Spinal cord (tissue), 10 donors: ENCODE results near the gene RNLS. TPM values are rescaled to one million over a fixed set of nuclear protein-coding genes. Genes with fewer than 3 reads are reported as not detected.
A peak's percentile ranks its signal among the peaks of the same experiment; 100 is the strongest.

Experiments used
- DNase-seq, 6 donors: peaks; one replicate each; pipeline versions ENCODE4 v3.0.0 to v3.0.0-alpha.2; 2013 to 2015; ENCODE audit warnings: low spot score in 6 of 6, low read depth in 4 of 6
- H3K27ac ChIP-seq: one replicate; pipeline ENCODE4 v1.5.1; 2013; ENCODE audit warnings: low read depth, low read length, control low read depth
- H3K27me3 ChIP-seq: one replicate; pipeline ENCODE4 v1.6.1; 2013; ENCODE audit warnings: low read length; ENCODE audit not compliant: control insufficient read depth, insufficient read depth
- H3K36me3 ChIP-seq: one replicate; pipeline ENCODE4 v1.6.1; 2013; ENCODE audit warnings: low read length; ENCODE audit not compliant: control insufficient read depth, insufficient read depth
- H3K4me1 ChIP-seq: one replicate; pipeline ENCODE4 v1.6.1; 2013; ENCODE audit warnings: low read length; ENCODE audit not compliant: control insufficient read depth, insufficient read depth
- H3K4me3 ChIP-seq: one replicate; pipeline ENCODE4 v1.5.1; 2013; ENCODE audit warnings: low read depth, low read length, control low read depth
- H3K9me3 ChIP-seq: one replicate; pipeline ENCODE4 v1.6.1; 2013; ENCODE audit warnings: low read length; ENCODE audit not compliant: control insufficient read depth, insufficient read depth
- WGBS: methylation state at CpG from one replicate; pipeline ENCODE4 v1.1.5; 2013; ENCODE audit warnings: missing lambda C conversion rate; ENCODE audit not compliant: insufficient coverage; 5-methylcytosine and 5-hydroxymethylcytosine counted together
- polyA plus RNA-seq, 2 donors: library from polyadenylated mRNA; unstranded; fragments of 120-200 nt; gene quantifications; one replicate each; pipeline ENCODE4 v1.2.1, GENCODE V29; 2013; ENCODE audit not compliant: insufficient read length in 2 of 2
- total RNA-seq, 2 donors: library from RNA; depleted of rRNA in 1 of 2; stranded (reverse); fragments of 120-200 nt in 1 of 2; fragments of >200 nt in 1 of 2; gene quantifications; one replicate each; pipeline versions ENCODE4 v1.2.3 to v1.2.4, GENCODE V29; 2013 to 2014
- donor health status: healthy.

RNLS gene
- total and polyA plus RNA-seq, 4 donors, result 6.1 to 16.1 (median 7.7) TPM

- Histone ChIP-seq H3K9me3 (no peaks in the 10 kb centered on the region), H3K4me1 (no peaks in the 10 kb centered on the region), H3K4me3 (no peak overlapping the region), H3K36me3 (no peaks in the 10 kb centered on the region), H3K27me3 (no peaks in the 10 kb centered on the region), H3K27ac (no peak overlapping the region)
- no peak for DNase-seq
- WGBS, result 82% methylated on average over 2 of the region's 2 CpGs
Measured at GRCh38 chr10:88347022-88347421, 236.1 kb downstream of the RNLS start.

DNA sequence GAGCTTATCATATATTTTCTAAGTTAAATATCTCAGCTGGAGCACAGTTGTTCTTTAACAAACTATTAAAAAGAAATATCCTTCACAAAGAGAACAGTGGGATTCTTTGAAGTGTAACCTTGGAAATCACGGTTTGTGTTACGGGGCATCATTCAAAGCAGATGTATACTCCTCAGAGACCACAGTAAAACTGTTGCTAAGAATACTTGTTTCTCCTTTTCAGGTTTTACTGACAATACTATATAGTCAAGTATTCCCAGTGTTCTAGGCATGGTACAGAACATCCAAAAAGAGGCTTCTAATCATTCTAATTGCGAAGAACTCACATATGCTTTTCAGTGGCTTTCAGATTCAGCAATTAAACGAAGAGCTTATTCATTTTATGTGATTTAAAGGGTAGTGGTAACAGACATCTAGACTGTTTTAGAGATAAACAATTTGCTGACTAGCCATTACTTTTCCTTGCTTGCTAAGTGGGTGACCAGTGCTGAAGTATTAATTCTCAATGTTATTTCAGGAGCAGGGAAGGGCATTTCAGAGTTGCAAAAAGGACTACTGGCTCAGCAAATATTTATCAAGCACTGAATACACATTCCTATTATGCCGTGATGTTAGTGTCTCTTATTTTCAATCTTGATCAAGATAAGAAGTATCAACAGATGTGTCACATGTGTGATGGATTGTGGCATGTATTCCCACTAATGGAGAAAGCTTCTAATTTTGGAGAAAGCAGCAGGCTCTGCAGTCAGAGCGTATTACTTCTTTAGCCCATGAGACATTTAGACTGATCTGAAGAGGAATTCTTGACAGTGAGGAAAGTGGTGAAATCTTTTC is 236.8 kb downstream of the RNLS start:
- 83% methylated on average over 1 of the region's 6 CpGs for WGBS
- H3K27ac ChIP-seq, result no peak overlapping the region

DNA sequence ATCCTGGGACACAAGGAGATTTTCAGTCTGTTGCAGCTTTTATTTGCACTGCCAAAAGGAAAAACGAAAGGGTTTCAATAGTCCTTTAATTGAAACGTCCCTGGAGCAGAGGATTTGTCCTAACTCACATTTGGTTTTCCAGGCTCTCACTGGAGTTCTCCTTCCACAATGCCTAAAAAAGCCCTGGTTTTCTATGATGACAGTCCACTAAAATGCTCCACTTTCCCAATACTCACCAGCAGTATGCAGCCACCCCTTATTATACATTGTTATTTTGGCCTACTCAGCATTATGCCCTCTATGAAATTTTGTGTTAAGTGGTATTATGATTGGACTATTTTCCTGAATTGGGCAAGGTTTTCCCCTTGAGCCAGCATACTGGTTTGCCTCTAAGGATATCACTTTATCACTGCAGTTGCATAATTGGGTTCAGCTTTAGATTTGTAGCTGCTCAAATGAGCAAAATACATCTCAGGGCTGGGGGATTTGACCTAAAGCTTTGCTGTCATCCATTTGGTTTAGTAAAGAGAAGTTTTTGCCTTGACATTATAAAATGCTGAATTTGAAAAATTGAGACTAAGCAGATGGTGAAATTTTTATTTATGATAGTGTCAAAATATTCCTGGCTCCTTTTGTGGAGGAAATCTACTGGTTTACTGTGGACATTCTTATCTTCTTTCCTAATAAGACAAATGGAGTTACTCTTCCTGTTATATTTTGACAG is 239.2 kb downstream of the RNLS start:
- Histone ChIP-seq H3K9me3 (no peaks in the 10 kb centered on the region), H3K27me3 (no peaks in the 10 kb centered on the region), H3K36me3 (no peaks in the 10 kb centered on the region), H3K27ac (peak overlapping the region; percentile 5), H3K4me1 (no peaks in the 10 kb centered on the region), H3K4me3 (no peak overlapping the region)
- WGBS, result 33% methylated on average over 1 of the region's 2 CpGs
- DNase-seq, result peak in 1 of 6 donors; percentile 17

More for the DNA sequence above, 236.8 kb downstream of the RNLS start:
- Histone ChIP-seq H3K4me3 (no peak overlapping the region), H3K4me1 (no peaks in the 10 kb centered on the region), H3K9me3 (no peaks in the 10 kb centered on the region), H3K36me3 (no peaks in the 10 kb centered on the region), H3K27me3 (no peaks in the 10 kb centered on the region)
- peak in 2 of 6 donors; percentile 4 to 49 for DNase-seq

DNA sequence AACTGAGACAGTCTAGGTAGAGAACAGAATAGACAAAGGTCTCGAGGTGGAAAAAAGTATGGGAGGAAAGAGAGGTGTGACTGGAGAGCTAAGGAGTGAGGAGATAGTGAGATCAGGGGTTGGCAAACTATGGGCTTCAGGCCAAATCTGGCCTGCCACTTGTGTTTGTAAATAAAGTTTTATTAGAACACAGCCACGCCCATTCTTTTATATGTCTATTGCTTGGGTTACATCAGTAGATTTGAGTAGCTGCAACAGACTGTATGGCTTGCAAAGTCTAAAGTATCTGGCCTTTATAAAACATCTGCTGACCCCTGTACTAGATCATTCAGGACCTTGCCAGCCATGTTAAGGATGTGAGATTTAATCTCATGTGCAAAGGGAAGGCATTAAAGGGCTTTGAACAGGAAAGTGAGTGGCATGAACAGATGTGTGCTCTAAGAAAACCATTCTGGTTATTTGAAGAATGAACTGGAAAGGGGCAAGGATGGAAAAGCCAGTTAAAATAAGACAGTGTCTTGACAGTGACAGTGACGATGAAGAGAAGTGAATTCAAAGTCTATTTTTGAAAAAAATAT is 240.3 kb downstream of the RNLS start:
- no peak for DNase-seq
- H3K36me3 ChIP-seq, result no peaks in the 10 kb centered on the region
- H3K27ac ChIP-seq, result no peak overlapping the region
- WGBS, result 97% methylated on average over 2 of the region's 3 CpGs
- H3K4me3 ChIP-seq, result no peak overlapping the region
- no peaks in the 10 kb centered on the region for H3K4me1 ChIP-seq
- no peaks in the 10 kb centered on the region for H3K9me3 ChIP-seq
- no peaks in the 10 kb centered on the region for H3K27me3 ChIP-seq

DNA sequence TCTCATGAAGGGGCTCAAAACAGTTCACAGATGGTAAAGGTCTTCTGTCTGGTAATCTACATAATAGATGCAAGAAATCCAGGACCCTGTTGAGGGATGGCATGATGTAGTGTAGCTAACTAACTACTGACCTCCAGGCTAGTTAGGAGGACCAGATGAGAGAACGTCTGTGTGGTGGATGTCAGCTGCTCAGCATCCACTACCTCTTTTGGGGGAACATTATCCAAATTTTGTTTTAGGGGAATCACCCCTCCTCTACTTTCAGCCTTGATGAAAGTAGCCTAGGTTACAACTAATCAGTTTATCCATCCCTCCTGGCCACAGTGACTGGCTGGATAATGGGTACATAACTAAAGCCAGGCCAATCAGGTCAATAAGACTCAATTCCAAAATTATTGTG is 246.0 kb downstream of the RNLS start:
- no peaks in the 10 kb centered on the region for H3K9me3 ChIP-seq

DNA sequence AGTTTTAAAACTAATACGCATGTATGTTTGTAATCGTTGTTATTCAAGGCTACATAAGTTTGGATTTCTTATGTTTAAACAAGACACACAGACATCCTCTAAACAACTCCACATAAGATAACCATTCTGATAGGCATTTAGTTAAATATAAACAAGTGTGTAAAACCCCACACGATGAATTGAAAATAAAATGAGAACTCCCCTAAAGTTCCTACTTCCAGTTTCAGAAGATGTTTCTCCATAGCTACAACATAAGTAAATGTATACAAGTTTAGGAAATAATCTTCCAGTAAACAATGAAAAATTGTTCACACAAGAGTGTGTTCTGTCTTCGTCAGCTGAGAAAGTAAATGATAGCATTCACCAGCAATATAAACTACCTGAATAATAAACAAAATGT is 246.8 kb downstream of the RNLS start:
- WGBS, result no CpG with 5 or more reads among the region's 4 CpGs
- no peaks in the 10 kb centered on the region for H3K36me3 ChIP-seq
- H3K27ac ChIP-seq, result no peak overlapping the region
- no peak overlapping the region for H3K4me3 ChIP-seq
- DNase-seq, result no peak
- H3K4me1 ChIP-seq, result no peaks in the 10 kb centered on the region
- no peaks in the 10 kb centered on the region for H3K27me3 ChIP-seq
- no peaks in the 10 kb centered on the region for H3K9me3 ChIP-seq

More for the DNA sequence above, 246.0 kb downstream of the RNLS start:
- no peak for DNase-seq
- Histone ChIP-seq H3K36me3 (no peaks in the 10 kb centered on the region), H3K27me3 (no peaks in the 10 kb centered on the region), H3K4me3 (no peak overlapping the region), H3K27ac (no peak overlapping the region), H3K4me1 (no peaks in the 10 kb centered on the region)
- WGBS, result no CpG with 5 or more reads among the region's 1 CpG

DNA sequence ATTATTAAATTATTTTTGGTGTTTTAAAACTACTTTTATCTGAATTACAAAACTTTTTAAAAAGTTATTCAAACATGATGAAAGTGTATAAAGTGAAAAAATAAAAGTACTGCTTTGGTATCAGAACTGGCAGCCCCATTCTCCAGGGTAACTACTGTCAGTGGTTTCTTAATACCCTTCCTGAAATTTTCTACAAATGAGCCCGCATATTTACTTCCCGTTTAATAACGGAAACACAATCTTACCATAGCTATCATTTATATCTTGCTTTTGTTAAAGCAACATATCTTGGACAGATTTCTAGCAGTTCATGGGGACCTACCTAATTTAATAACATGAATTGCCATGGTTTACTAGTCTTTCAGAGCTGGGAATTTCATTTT is 249.9 kb downstream of the RNLS start:
- H3K4me1 ChIP-seq, result no peaks in the 10 kb centered on the region
- H3K36me3 ChIP-seq, result no peaks in the 10 kb centered on the region
- H3K9me3 ChIP-seq, result no peaks in the 10 kb centered on the region
- no peaks in the 10 kb centered on the region for H3K27me3 ChIP-seq
- DNase-seq, result no peak
- no peak overlapping the region for H3K4me3 ChIP-seq
- 90% methylated on average over 2 of the region's 3 CpGs for WGBS
- H3K27ac ChIP-seq, result no peak overlapping the region

GRCh38 chr10:88332503-88333247 is 250.4 kb downstream of the RNLS start:
- no peak overlapping the region for H3K4me3 ChIP-seq
- no peaks in the 10 kb centered on the region for H3K27me3 ChIP-seq
- H3K27ac ChIP-seq, result no peak overlapping the region
- WGBS, result no CpG with 5 or more reads among the region's 3 CpGs
- no peaks in the 10 kb centered on the region for H3K4me1 ChIP-seq
- no peaks in the 10 kb centered on the region for H3K9me3 ChIP-seq
- DNase-seq, result no peak
- no peaks in the 10 kb centered on the region for H3K36me3 ChIP-seq

- WGBS, result no CpG with 5 or more reads among the region's 1 CpG
- Histone ChIP-seq H3K27ac (no peak overlapping the region), H3K9me3 (peaks cover 2% of the 10 kb centered on the region), H3K36me3 (no peaks in the 10 kb centered on the region), H3K27me3 (no peaks in the 10 kb centered on the region), H3K4me1 (no peaks in the 10 kb centered on the region), H3K4me3 (no peak overlapping the region)
- DNase-seq, result no peak
Measured at GRCh38 chr10:88330174-88330573, 252.9 kb downstream of the RNLS start.
